Loucy (cell line): ENCODE results near the gene GJC1.

Experiments used
- H2AFZ ChIP-seq: fragments of 200-600 bp; sonication (generic); 2 replicates; pipeline ENCODE4 v1.6.0; 2016; ENCODE audit warnings: antibody characterized with exemption, mild to moderate bottlenecking, low read length, moderate library complexity
- H3F3A ChIP-seq: fragments of 200-600 bp; 2 replicates; pipeline ENCODE4 v1.6.0; 2016; ENCODE audit warnings: antibody characterized with exemption, low read depth, mild to moderate bottlenecking
- H3K27me3 ChIP-seq: fragments of 200-600 bp; sonication (generic); 2 replicates; pipeline ENCODE4 v1.6.1; 2014; ENCODE audit warnings: low read length, mild to moderate bottlenecking; ENCODE audit not compliant: insufficient read depth, poor library complexity, severe bottlenecking
- H3K36me3 ChIP-seq: fragments of 200-600 bp; sonication (generic); 2 replicates; pipeline ENCODE4 v1.6.1; 2016; ENCODE audit warnings: low read length; ENCODE audit not compliant: insufficient read depth
- H3K4me1 ChIP-seq: fragments of 200-600 bp; sonication (generic); 2 replicates; pipeline ENCODE4 v1.5.1; 2014; ENCODE audit warnings: low read length, mild to moderate bottlenecking; ENCODE audit not compliant: insufficient read depth, poor library complexity, severe bottlenecking
- H3K4me2 ChIP-seq: fragments of 200-600 bp; sonication (generic); 2 replicates; pipeline ENCODE4 v1.6.0; 2014; ENCODE audit warnings: antibody characterized with exemption, low read length, low read depth, mild to moderate bottlenecking; ENCODE audit not compliant: poor library complexity, severe bottlenecking
- H3K4me3 ChIP-seq: fragments of 200-600 bp; sonication (generic); 2 replicates; pipeline ENCODE4 v1.5.1; 2014; ENCODE audit warnings: low read length, mild to moderate bottlenecking, mixed read lengths; ENCODE audit not compliant: poor library complexity, severe bottlenecking
- H3K79me2 ChIP-seq: fragments of 200-600 bp; sonication (generic); 2 replicates; pipeline ENCODE4 v1.6.1; 2014; ENCODE audit warnings: low read length; ENCODE audit not compliant: insufficient read depth
- H3K9ac ChIP-seq: fragments of 200-600 bp; sonication (generic); 2 replicates; pipeline ENCODE4 v1.6.0; 2014; ENCODE audit warnings: mild to moderate bottlenecking, low read depth, low read length, moderate library complexity; ENCODE audit not compliant: poor library complexity, severe bottlenecking
- H3K9me2 ChIP-seq: fragments of 200-600 bp; sonication (generic); replicated peaks from 2 replicates; pipeline ENCODE4 v1.6.1; 2016; ENCODE audit warnings: low read depth, low read length, mixed read lengths
- H3K9me3 ChIP-seq: fragments of 200-600 bp; sonication (generic); 2 replicates; pipeline ENCODE4 v1.6.1; 2014; ENCODE audit warnings: mild to moderate bottlenecking, antibody characterized with exemption, low read length, low read depth; ENCODE audit not compliant: insufficient read depth
- H4K20me1 ChIP-seq: fragments of 200-600 bp; sonication (generic); 2 replicates; pipeline ENCODE4 v1.6.0; 2014; ENCODE audit warnings: antibody characterized with exemption, low read length, mild to moderate bottlenecking; ENCODE audit not compliant: insufficient read depth, poor library complexity, severe bottlenecking
- CTCF ChIP-seq: fragments of 200-600 bp; sonication (generic); conservative IDR thresholded peaks from 2 replicates; pipeline ENCODE4 v1.5.1; 2014; ENCODE audit warnings: mild to moderate bottlenecking, antibody characterized with exemption, low read length
- EZH2phosphoT487 ChIP-seq: fragments of 200-600 bp; IDR thresholded peaks from 2 replicates; pipeline ENCODE4 v1.6.1; 2018; ENCODE audit warnings: antibody characterized with exemption, mild to moderate bottlenecking, moderate library complexity, borderline replicate concordance

The GJC1 gene

GRCh38 chr17:44847586-44847985 is 17.5 kb upstream of the GJC1 start, which contains the start of gene HIGD1B:
Gene HIGD1B (plus strand): TSS chr17:44847883. CDS start chr17:44848153, 270 bp downstream.
- no peaks in the 10 kb centered on the region for H3K9me2 ChIP-seq
- TF ChIP-seq EZH2phosphoT487 (no peak), CTCF (no peak)
- no peak within 1 kb of the TSS for H3K4me2 ChIP-seq
- H4K20me1 ChIP-seq, result no peaks in the 10 kb centered on the region
- no peak within 1 kb of the TSS for H3K4me3 ChIP-seq
- H2AFZ ChIP-seq, result no peak within 1 kb of the TSS
- no peaks in the 10 kb centered on the region for H3K4me1 ChIP-seq
- no peaks in the 10 kb centered on the region for H3K79me2 ChIP-seq
- H3K36me3 ChIP-seq, result peaks cover 24% of the 10 kb centered on the region; the same call in 1 of the 2 replicates
- H3K9ac ChIP-seq, result no peak within 1 kb of the TSS
- no peaks in the 10 kb centered on the region for H3K9me3 ChIP-seq
- no peaks in the 10 kb centered on the region for H3K27me3 ChIP-seq
- no peaks in the 10 kb centered on the region for H3F3A ChIP-seq

- Histone ChIP-seq H3K9me2 (no peaks in the 10 kb centered on the region), H3K4me3 (no peak overlapping the region), H2AFZ (no peak overlapping the region), H3F3A (no peaks in the 10 kb centered on the region), H3K36me3 (peaks cover 13% of the 10 kb centered on the region; the same call in 1 of the 2 replicates), H3K4me2 (no peak overlapping the region), H3K4me1 (no peaks in the 10 kb centered on the region), H3K27me3 (no peaks in the 10 kb centered on the region), H4K20me1 (no peaks in the 10 kb centered on the region), H3K79me2 (no peaks in the 10 kb centered on the region), H3K9ac (no peak overlapping the region), H3K9me3 (no peaks in the 10 kb centered on the region)
- no peak for TF ChIP-seq EZH2phosphoT487
- no peak for TF ChIP-seq CTCF
Observed at GRCh38 chr17:44846206-44846605, 16.1 kb upstream of the GJC1 start.

DNA sequence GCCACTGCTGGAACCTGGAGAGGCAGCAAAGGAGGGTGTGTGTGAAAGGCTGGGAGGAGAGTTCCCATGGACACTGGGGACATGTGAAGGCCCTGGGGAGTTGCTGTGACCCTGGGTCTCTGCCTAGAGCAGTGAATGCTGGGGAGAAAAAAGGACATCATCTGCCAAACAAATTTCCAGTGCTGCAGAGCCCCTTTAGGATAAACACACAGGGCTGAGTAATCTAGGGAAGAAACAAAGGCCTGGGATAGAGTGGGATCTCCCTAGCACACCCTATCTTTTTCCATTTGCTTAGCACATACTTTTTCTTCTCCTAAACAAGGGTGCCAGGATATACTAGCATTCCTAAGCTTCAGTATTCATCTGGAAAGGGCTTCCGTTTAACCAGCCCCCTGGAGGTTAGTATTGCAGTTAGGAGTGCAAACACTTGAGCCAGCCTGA is 14.3 kb upstream of the GJC1 start:
- TF ChIP-seq CTCF (no peak), EZH2phosphoT487 (no peak)
- Histone ChIP-seq H3K9ac (no peak overlapping the region), H3K36me3 (no peaks in the 10 kb centered on the region), H3F3A (no peaks in the 10 kb centered on the region), H3K4me2 (no peak overlapping the region), H3K4me1 (peaks cover 7% of the 10 kb centered on the region), H3K4me3 (no peak overlapping the region), H3K9me3 (no peaks in the 10 kb centered on the region), H3K79me2 (no peaks in the 10 kb centered on the region), H3K9me2 (no peaks in the 10 kb centered on the region), H2AFZ (no peak overlapping the region), H3K27me3 (no peaks in the 10 kb centered on the region), H4K20me1 (no peaks in the 10 kb centered on the region)
